H1 (cell line): Measurements from ENCODE around the gene TFG. TPM values are rescaled to one million over a fixed set of nuclear protein-coding genes. Genes with fewer than 3 reads are reported as not detected.

Experiments used
- CTCF ChIA-PET: fragments of 300-600 bp; sonication (Branson Sonifier 250); formaldehyde crosslinking; loops from one replicate; lab custom pipeline; 2021; ENCODE audit not compliant: partially characterized antibody; lab: Charles Lee
- POLR2A ChIA-PET: fragments of 300-600 bp; sonication (Branson Sonifier 250); formaldehyde crosslinking; loops from one replicate; lab custom pipeline; 2021; ENCODE audit warnings: inconsistent platforms; ENCODE audit not compliant: partially characterized antibody; lab: Charles Lee
- DNase-seq, 2 experiments: peaks; one replicate each; pipeline versions ENCODE4 v3.0.0 to v3.0.0-alpha.2; 2010 to 2022; ENCODE audit warnings: low spot score in 2 of 2, low read depth in 1 of 2, mixed read lengths in 1 of 2
- FAIRE-seq: peaks from 2 replicates; lab custom pipeline; 2011; peaks lifted over from hg19 to GRCh38; lab: Jason Lieb, UNC
- H2AFZ ChIP-seq: 2 replicates; pipeline ENCODE4 v1.8.1; 2012; ENCODE audit warnings: low read length, inconsistent platforms
- H2AK5ac ChIP-seq: 2 replicates; pipeline ENCODE4 v1.6.1; 2013; ENCODE audit warnings: low read depth, low read length
- H2BK120ac ChIP-seq: replicated peaks from 2 replicates; pipeline ENCODE3; 2013; ENCODE audit warnings: low read depth, low read length, inconsistent platforms
- H2BK12ac ChIP-seq: 2 replicates; pipeline ENCODE4 v1.6.1; 2013; ENCODE audit warnings: low read depth, low read length
- H2BK15ac ChIP-seq: 2 replicates; pipeline ENCODE4 v1.6.1; 2013; ENCODE audit warnings: low read length
- H2BK20ac ChIP-seq: 2 replicates; pipeline ENCODE4 v1.6.1; 2013; ENCODE audit warnings: low read length
- H2BK5ac ChIP-seq: 2 replicates; pipeline ENCODE4 v1.6.1; 2013; ENCODE audit warnings: low read depth, low read length
- H3K14ac ChIP-seq: 2 replicates; pipeline ENCODE4 v1.6.1; 2013; ENCODE audit warnings: inconsistent platforms; ENCODE audit not compliant: insufficient read length
- H3K18ac ChIP-seq: 2 replicates; pipeline ENCODE4 v1.6.1; 2013; ENCODE audit warnings: low read length; ENCODE audit errors: extremely low read depth
- H3K23ac ChIP-seq: 2 replicates; pipeline ENCODE4 v1.6.1; 2013; ENCODE audit warnings: inconsistent platforms; ENCODE audit not compliant: insufficient read length
- H3K23me2 ChIP-seq: 2 replicates; pipeline ENCODE4 v1.6.1; 2013; ENCODE audit warnings: low read depth, low read length
- H3K27ac ChIP-seq: 2 replicates; pipeline ENCODE4 v1.6.1; 2011; ENCODE audit warnings: low read depth, low read length, inconsistent platforms
- H3K27me3 ChIP-seq, 4 experiments: replicated peaks in 1 of 4; 1 replicate in 1 of 4; 2 replicates in 3 of 4; pipeline versions ENCODE4 v1.6.1 to v1.8.1; 2011 to 2013; ENCODE audit warnings: low read length in 3 of 4, mild to moderate bottlenecking in 3 of 4, inconsistent platforms in 2 of 4, mixed read lengths in 2 of 4, moderate library complexity in 1 of 4; ENCODE audit not compliant: control insufficient read depth in 3 of 4, insufficient read depth in 3 of 4; ENCODE audit errors: extremely low read depth in 1 of 4
- H3K36me3 ChIP-seq, 4 experiments: 2 replicates each; pipeline versions ENCODE4 v1.6.1 to v1.8.1; 2011 to 2013; ENCODE audit warnings: mild to moderate bottlenecking in 4 of 4, low read length in 3 of 4, moderate library complexity in 2 of 4, control low read depth in 1 of 4, inconsistent platforms in 1 of 4; ENCODE audit not compliant: insufficient read depth in 4 of 4, control insufficient read depth in 2 of 4
- H3K4ac ChIP-seq: replicated peaks from 2 replicates; pipeline ENCODE3; 2013; ENCODE audit warnings: low read length, low read depth, mixed read lengths, inconsistent platforms; ENCODE audit not compliant: insufficient read length
- H3K4me1 ChIP-seq, 4 experiments: replicated peaks in 1 of 4; 1 replicate in 1 of 4; 2 replicates in 3 of 4; pipeline versions ENCODE4 v1.6.1 to v1.8.1; 2011 to 2013; ENCODE audit warnings: low read length in 3 of 4, inconsistent platforms in 2 of 4, mixed read lengths in 1 of 4; ENCODE audit not compliant: insufficient read depth in 4 of 4, control insufficient read depth in 3 of 4
- H3K4me2 ChIP-seq, 2 experiments: 2 replicates each; pipeline versions ENCODE4 v1.6.1 to v1.8.1; 2011 to 2013; ENCODE audit warnings: low read depth in 2 of 2, low read length in 2 of 2, control low read depth in 1 of 2, inconsistent platforms in 1 of 2, mild to moderate bottlenecking in 1 of 2; ENCODE audit not compliant: insufficient read depth in 1 of 2
- H3K4me3 ChIP-seq, 4 experiments: fragments of 200-600, 300-600 bp in 1 of 4; sonication (generic), shearing (Covaris generic), sonication (Bioruptor Twin) in 1 of 4; 2 replicates each; pipeline versions ENCODE4 v1.5.1 to v1.8.1; 2011 to 2016; ENCODE audit warnings: low read length in 4 of 4, low read depth in 3 of 4, control low read depth in 2 of 4, inconsistent platforms in 2 of 4, mild to moderate bottlenecking in 2 of 4, mixed read lengths in 1 of 4, moderate library complexity in 1 of 4; ENCODE audit not compliant: insufficient read depth in 2 of 4; ENCODE audit errors: extremely low read depth in 1 of 4
- H3K56ac ChIP-seq: replicated peaks from 2 replicates; pipeline ENCODE3; 2013; ENCODE audit warnings: low read depth, mild to moderate bottlenecking, mixed read lengths, low read length, inconsistent platforms; ENCODE audit not compliant: insufficient read length
- H3K79me1 ChIP-seq: 2 replicates; pipeline ENCODE4 v1.6.1; 2013; ENCODE audit warnings: low read depth, low read length, control low read depth
- H3K79me2 ChIP-seq, 2 experiments: 2 replicates each; pipeline versions ENCODE4 v1.6.1 to v1.8.1; 2012 to 2013; ENCODE audit warnings: low read length in 2 of 2, mild to moderate bottlenecking in 2 of 2, inconsistent platforms in 1 of 2; ENCODE audit not compliant: insufficient read depth in 2 of 2, control insufficient read depth in 1 of 2
- H3K9ac ChIP-seq, 4 experiments: replicated peaks in 1 of 4; 1 replicate in 1 of 4; 2 replicates in 3 of 4; pipeline versions ENCODE4 v1.6.1 to v1.8.1; 2011 to 2013; ENCODE audit warnings: low read depth in 3 of 4, low read length in 3 of 4, control low read depth in 2 of 4, mild to moderate bottlenecking in 2 of 4, moderate library complexity in 2 of 4, inconsistent platforms in 1 of 4; ENCODE audit errors: extremely low read depth in 1 of 4
- H3K9me3 ChIP-seq, 2 experiments: 2 replicates each; pipeline versions ENCODE4 v1.6.1 to v1.8.1; 2012 to 2013; ENCODE audit warnings: mild to moderate bottlenecking in 2 of 2, moderate library complexity in 2 of 2, control low read depth in 1 of 2, inconsistent platforms in 1 of 2, low read depth in 1 of 2, low read length in 1 of 2, mixed read lengths in 1 of 2; ENCODE audit not compliant: insufficient read depth in 2 of 2
- H4K20me1 ChIP-seq, 2 experiments: replicated peaks in 1 of 2; 2 replicates each; pipeline versions ENCODE3 to v1.8.1; 2011 to 2013; ENCODE audit warnings: inconsistent platforms in 2 of 2, low read length in 2 of 2, mild to moderate bottlenecking in 1 of 2; ENCODE audit not compliant: insufficient read depth in 2 of 2, control insufficient read depth in 1 of 2
- H4K5ac ChIP-seq: 2 replicates; pipeline ENCODE4 v1.6.1; 2013; ENCODE audit warnings: low read length, low read depth, mixed read lengths, inconsistent platforms; ENCODE audit not compliant: insufficient read length
- H4K8ac ChIP-seq: 2 replicates; pipeline ENCODE4 v1.8.0; 2013; ENCODE audit warnings: mild to moderate bottlenecking, moderate library complexity, low read length, inconsistent platforms; ENCODE audit not compliant: insufficient read depth; ENCODE audit errors: extremely low read depth
- H4K91ac ChIP-seq: replicated peaks from 2 replicates; pipeline ENCODE3; 2013; ENCODE audit warnings: low read length, mixed read lengths, inconsistent platforms; ENCODE audit not compliant: insufficient read length
- ASH2L ChIP-seq: fragments of 200-600, 300-600 bp; sonication (generic); IDR thresholded peaks from one replicate; pipeline ENCODE4 v1.7.1; 2017; ENCODE audit warnings: low read length
- BCL11A ChIP-seq, 2 experiments: IDR thresholded peaks; one replicate each; pipeline ENCODE4 v1.6.1; 2011; ENCODE audit warnings: low read depth in 2 of 2, low read length in 2 of 2, mild to moderate bottlenecking in 2 of 2
- BRCA1 ChIP-seq: IDR thresholded peaks from 2 replicates; pipeline ENCODE4 v1.6.1; 2012; ENCODE audit warnings: low read depth, low read length, improper control_type of control experiment
- CTBP2 ChIP-seq: IDR thresholded peaks from 2 replicates; pipeline ENCODE4 v1.7.0; 2011; ENCODE audit warnings: borderline replicate concordance, mild to moderate bottlenecking, moderate library complexity, mixed read lengths, low read length; ENCODE audit not compliant: insufficient read depth, insufficient read length
- FOSL1 ChIP-seq: IDR thresholded peaks from 2 replicates; pipeline ENCODE4 v1.6.1; 2011; ENCODE audit warnings: mild to moderate bottlenecking, low read depth, low read length, moderate library complexity; ENCODE audit not compliant: insufficient read depth
- KDM1A ChIP-seq: fragments of 200-600, 300-600 bp; sonication (generic); IDR thresholded peaks from 2 replicates; pipeline ENCODE4 v1.7.1; 2016; ENCODE audit warnings: mild to moderate bottlenecking, low read length, borderline replicate concordance
- MAFK ChIP-seq: IDR thresholded peaks from 2 replicates; pipeline ENCODE4 v1.6.1; 2012; ENCODE audit warnings: low read depth, mild to moderate bottlenecking, improper control_type of control experiment, low read length
- RFX5 ChIP-seq: IDR thresholded peaks from 2 replicates; pipeline ENCODE4 v1.6.1; 2011; ENCODE audit warnings: low read depth, low read length, improper control_type of control experiment, borderline replicate concordance
- SIX5 ChIP-seq: IDR thresholded peaks from 2 replicates; pipeline ENCODE4 v1.6.1; 2011; ENCODE audit warnings: mild to moderate bottlenecking, low read depth, low read length
- SP4 ChIP-seq: IDR thresholded peaks from 2 replicates; pipeline ENCODE4 v1.6.1; 2012; ENCODE audit warnings: low read length, inconsistent platforms
- TAF1 ChIP-seq: IDR thresholded peaks from 2 replicates; pipeline ENCODE4 v1.6.1; 2011; ENCODE audit warnings: mild to moderate bottlenecking, low read depth, low read length
- TAF7 ChIP-seq: optimal IDR thresholded peaks from 2 replicates; pipeline ENCODE3; 2011; ENCODE audit warnings: low read depth, mild to moderate bottlenecking, inconsistent platforms, low read length, moderate library complexity, borderline replicate concordance
- TBP ChIP-seq: IDR thresholded peaks from 2 replicates; pipeline ENCODE4 v1.6.1; 2011; ENCODE audit warnings: low read depth, low read length, improper control_type of control experiment
- polyA plus RNA-seq, 7 experiments: library from polyadenylated mRNA; depleted of rRNA in 3 of 7; stranded (reverse) in 5 of 7; unstranded in 2 of 7; fragments of >200 nt in 5 of 7; fragments of 200-250 nt in 2 of 7; gene quantifications; 1 replicate in 5 of 7; 2 replicates in 1 of 7; 4 replicates in 1 of 7; pipeline versions ENCODE4 v1.2.1 to v1.2.3, GENCODE V29; 2011 to 2013; ENCODE audit warnings: missing spikeins in 2 of 7, mixed read lengths in 2 of 7
- total RNA-seq: library from RNA; stranded (reverse); fragmentation: NEBNext Ultra II Directional; extraction: Animal tissue kit (Norgen Biotek cat#: 25700); gene quantifications from 2 replicates; pipeline ENCODE4 v1.2.1, GENCODE V29; 2021
- TF ChIP-seq, protein P1 (sequence below): IDR thresholded peaks from 2 replicates; pipeline ENCODE4 v1.6.1; 2012; ENCODE audit warnings: inconsistent platforms
- TF ChIP-seq, protein P2 (sequence below): IDR thresholded peaks from 2 replicates; pipeline ENCODE4 v1.6.1; 2011; ENCODE audit warnings: low read depth, mild to moderate bottlenecking, low read length; ENCODE audit not compliant: insufficient read depth

The TFG gene
- total and polyA plus RNA-seq, 2 of the 8 experiments (the other 6 are each of a cell fraction or from before 2014, with no cell fraction given) = 81.9 to 98.4 TPM

- Histone ChIP-seq H2AFZ (no peak overlapping the region), H3K18ac (no peak overlapping the region), H3K27ac (no peak overlapping the region), H3K9me3 (no peaks in the 10 kb centered on the region), H4K91ac (no peak overlapping the region), H3K4me1 (peaks cover 0 to 6% (median 2%) of the 10 kb centered on the region in 4 experiments; a peak in 3 of 7 replicates), H4K20me1 (no peaks in the 10 kb centered on the region), H3K27me3 (no peaks in the 10 kb centered on the region), H3K4me3 (no peak overlapping the region), H2AK5ac (no peak overlapping the region), H3K79me1 (no peaks in the 10 kb centered on the region), H3K4ac (no peak overlapping the region), H2BK12ac (no peak overlapping the region), H3K23me2 (no peaks in the 10 kb centered on the region), H3K9ac (no peak overlapping the region), H2BK5ac (no peak overlapping the region), H3K23ac (no peak overlapping the region), H3K4me2 (no peak overlapping the region), H3K36me3 (no peaks in the 10 kb centered on the region), H3K56ac (no peak overlapping the region), H2BK120ac (no peak overlapping the region), H3K14ac (no peak overlapping the region), H3K79me2 (no peaks in the 10 kb centered on the region), H2BK15ac (no peak overlapping the region), H4K8ac (no peak overlapping the region), H2BK20ac (no peak overlapping the region), H4K5ac (no peak overlapping the region)
- FAIRE-seq (no peak), DNase-seq (no peak)
- TF ChIP-seq, protein P1, sequence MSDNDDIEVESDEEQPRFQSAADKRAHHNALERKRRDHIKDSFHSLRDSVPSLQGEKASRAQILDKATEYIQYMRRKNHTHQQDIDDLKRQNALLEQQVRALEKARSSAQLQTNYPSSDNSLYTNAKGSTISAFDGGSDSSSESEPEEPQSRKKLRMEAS = no peak
- no peak for TF ChIP-seq CTBP2
- TF ChIP-seq, protein P2, sequence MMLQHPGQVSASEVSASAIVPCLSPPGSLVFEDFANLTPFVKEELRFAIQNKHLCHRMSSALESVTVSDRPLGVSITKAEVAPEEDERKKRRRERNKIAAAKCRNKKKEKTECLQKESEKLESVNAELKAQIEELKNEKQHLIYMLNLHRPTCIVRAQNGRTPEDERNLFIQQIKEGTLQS = no peak
- TF ChIP-seq ASH2L = no peak
- TF ChIP-seq MAFK = no peak
- TF ChIP-seq TAF1 = no peak
- no peak for TF ChIP-seq SIX5
- TF ChIP-seq KDM1A = no peak
- TF ChIP-seq BCL11A (IDR thresholded peaks at IDR 0.05; ENCODE audit: low read depth in 2 of 2, low read length in 2 of 2) = no peak
- no peak for TF ChIP-seq FOSL1
- TF ChIP-seq BRCA1 = no peak
- no peak for TF ChIP-seq RFX5
- TF ChIP-seq TBP = no peak
- no peak for TF ChIP-seq TAF7
- no peak for TF ChIP-seq SP4
- ChIA-PET POLR2A (interaction anchor here (1.5 to 2.6 kb wide), 3 partner anchors 10 to 17 kb away, joined by 3 to 12 read pairs (median 5); no protein-coding TSS in a partner anchor), CTCF (interaction anchor here (0.8 to 4.7 kb wide), 7 partner anchors 11 to 22 kb away, joined by 3 to 33 read pairs (median 5); no protein-coding TSS in a partner anchor)
Measured at GRCh38 chr3:100759950-100760349, 50.7 kb downstream of the TFG start.
